Stimulated activated CD4-positive, alpha-beta T cell treated with anti-CD3 and anti-CD28 coated beads, Interleukin-12 subunit alpha, Interleukin-12 subunit beta, amount 100 ng/mL, for 24 hours (primary cell): ENCODE results near the gene PTPRQ.

ENCODE experiments used
- DNase-seq, 2 experiments: peaks; one replicate each; pipeline ENCODE4 v3.0.0-alpha.2; 2020; ENCODE audit warnings: low read depth in 2 of 2

Gene PTPRQ

GRCh38 chr12:80702889-80703805 is 259.1 kb downstream of the PTPRQ start:
- DNase-seq, result no peak

- DNase-seq, result no peak
Observed at GRCh38 chr12:80704420-80704819, 260.4 kb downstream of the PTPRQ start.

- DNase-seq, result no peak
Observed at GRCh38 chr12:80707126-80707829, 263.2 kb downstream of the PTPRQ start, which contains the start of gene MYF6. Gene MYF6 (plus strand): TSS chr12:80707634. CDS start chr12:80707720, 86 bp downstream.

- DNase-seq, result no peak
Observed at GRCh38 chr12:80707830-80708258, 263.8 kb downstream of the PTPRQ start.

- DNase-seq, result no peak
Observed at GRCh38 chr12:80708259-80708974, 264.4 kb downstream of the PTPRQ start.

- no peak for DNase-seq
Observed at GRCh38 chr12:80708975-80709328, 264.9 kb downstream of the PTPRQ start.

GRCh38 chr12:80709811-80710726 is 266.0 kb downstream of the PTPRQ start:
- no peak for DNase-seq

GRCh38 chr12:80710727-80711449 is 266.9 kb downstream of the PTPRQ start:
- DNase-seq, result no peak

- DNase-seq, result no peak
Observed at GRCh38 chr12:80711866-80712265, 267.8 kb downstream of the PTPRQ start.

GRCh38 chr12:80712866-80713265 is 268.8 kb downstream of the PTPRQ start:
- DNase-seq, result no peak

- DNase-seq, result no peak
Observed at GRCh38 chr12:80713419-80713818, 269.4 kb downstream of the PTPRQ start.

- no peak for DNase-seq
Observed at GRCh38 chr12:80714055-80714454, 270.0 kb downstream of the PTPRQ start.

GRCh38 chr12:80714846-80715245 is 270.8 kb downstream of the PTPRQ start:
- no peak for DNase-seq

- no peak for DNase-seq
Observed at GRCh38 chr12:80715713-80716249, 271.7 kb downstream of the PTPRQ start.

- DNase-seq, result no peak
Observed at GRCh38 chr12:80716696-80717469, 272.8 kb downstream of the PTPRQ start, which contains the start of gene MYF5. Gene MYF5 (plus strand): TSS chr12:80716912. CDS start chr12:80717064, 152 bp downstream.

GRCh38 chr12:80717856-80718255 is 273.8 kb downstream of the PTPRQ start:
- no peak for DNase-seq

GRCh38 chr12:80720516-80720915 is 276.5 kb downstream of the PTPRQ start:
- DNase-seq, result no peak

- DNase-seq, result no peak
Observed at GRCh38 chr12:80721326-80721725, 277.3 kb downstream of the PTPRQ start.
